HepG2 (cell line): ENCODE measurements around the gene COL5A2. TPM values are rescaled to one million over a fixed set of nuclear protein-coding genes. Genes with fewer than 3 reads are reported as not detected.

Experiments
- ATAC-seq: fragments of 200-7000 bp; cut with Tn5 transposase; 3 replicates; pipeline ENCODE4 v1.9.1; 2020; ENCODE audit warnings: mild to moderate bottlenecking, moderate library complexity
- BruUV-seq: library from RNA; stranded (reverse); fragments of 400-500 nt; replicated peaks from 2 replicates; lab custom pipeline; 2021; lab: Mats Ljungman, UMichigan
- CTCF ChIA-PET: fragments of 300-600 bp; formaldehyde crosslinking; extraction: SDS; loops from one replicate; lab custom pipeline; 2021; ENCODE audit warnings: low total read pairs, inconsistent platforms, low intra/inter-chr PET ratio; lab: Yijun Ruan, JAX
- POLR2A ChIA-PET: fragments of 350-600 bp; sonication (Branson Sonifier 250); formaldehyde crosslinking; loops from one replicate; lab custom pipeline; 2020; ENCODE audit warnings: antibody characterized with exemption, inconsistent platforms; lab: Yijun Ruan, JAX
- DNase-seq: peaks from one replicate; pipeline ENCODE4 v3.0.0-alpha.2; 2015; ENCODE audit warnings: low spot score
- FAIRE-seq: peaks from 3 replicates; lab custom pipeline; 2011; peaks lifted over from hg19 to GRCh38; lab: Jason Lieb, UNC
- H2AFZ ChIP-seq: one replicate; pipeline ENCODE4 v1.6.1; 2011; ENCODE audit warnings: low read length, inconsistent platforms
- H3K27ac ChIP-seq: fragments of 300-600 bp; 3 replicates; pipeline ENCODE4 v1.8.0; 2011; ENCODE audit warnings: mixed run types, mild to moderate bottlenecking, mixed read lengths, low read length, inconsistent platforms; ENCODE audit not compliant: insufficient read depth; ENCODE audit errors: extremely low read length
- H3K27me3 ChIP-seq, 2 experiments: fragments of 200-600 bp in 1 of 2; 2 replicates in 1 of 2; 3 replicates in 1 of 2; pipeline versions ENCODE4 v1.6.0 to v1.8.0; 2011; ENCODE audit warnings: low read length in 2 of 2, mild to moderate bottlenecking in 2 of 2, moderate library complexity in 2 of 2, inconsistent platforms in 1 of 2; ENCODE audit not compliant: insufficient read depth in 2 of 2, control insufficient read depth in 1 of 2
- H3K36me3 ChIP-seq, 2 experiments: fragments of 200-600 bp in 1 of 2; replicated peaks in 1 of 2; 2 replicates in 1 of 2; 3 replicates in 1 of 2; pipeline versions ENCODE4 v1.5.1 to v1.8.0; 2011; ENCODE audit warnings: low read length in 2 of 2, inconsistent platforms in 1 of 2; ENCODE audit not compliant: insufficient read depth in 2 of 2, control insufficient read depth in 1 of 2
- H3K4me1 ChIP-seq: 2 replicates; pipeline ENCODE4 v1.5.1; 2012; ENCODE audit warnings: low read length, inconsistent platforms; ENCODE audit not compliant: insufficient read depth
- H3K4me2 ChIP-seq: 2 replicates; pipeline ENCODE4 v1.6.0; 2011; ENCODE audit warnings: low read depth, low read length, inconsistent platforms
- H3K4me3 ChIP-seq, 3 experiments: fragments of 200-600 bp in 1 of 3; sonication (generic), shearing (Covaris generic) in 1 of 3; replicated peaks in 1 of 3; 2 replicates each; pipeline ENCODE4 v1.5.1; 2011 to 2016; ENCODE audit warnings: low read length in 3 of 3, inconsistent platforms in 2 of 3, low read depth in 2 of 3, mild to moderate bottlenecking in 2 of 3, control low read depth in 1 of 3, mixed read lengths in 1 of 3; ENCODE audit not compliant: insufficient read depth in 1 of 3
- H3K79me2 ChIP-seq: one replicate; pipeline ENCODE4 v1.6.1; 2011; ENCODE audit warnings: low read length, inconsistent platforms; ENCODE audit not compliant: insufficient read depth
- H3K9ac ChIP-seq: 2 replicates; pipeline ENCODE4 v1.6.0; 2011; ENCODE audit warnings: mild to moderate bottlenecking, low read depth, low read length, inconsistent platforms; ENCODE audit not compliant: insufficient read depth
- H3K9me3 ChIP-seq: 2 replicates; pipeline ENCODE4 v1.5.1; 2012; ENCODE audit warnings: mild to moderate bottlenecking, low read length
- H4K20me1 ChIP-seq: 2 replicates; pipeline ENCODE4 v1.6.0; 2011; ENCODE audit warnings: inconsistent platforms, mild to moderate bottlenecking, low read length, moderate library complexity; ENCODE audit not compliant: insufficient read depth
- EED ChIP-seq: sonication (generic); formaldehyde crosslinking; IDR thresholded peaks from 2 replicates; pipeline ENCODE4 v1.5.0; 2020; ENCODE audit warnings: mild to moderate bottlenecking, missing genetic modification reagents
- FOXO1 ChIP-seq: sonication (generic); formaldehyde crosslinking; IDR thresholded peaks from 2 replicates; pipeline ENCODE4 v1.4.0; 2020; ENCODE audit warnings: missing genetic modification reagents
- PBX3 ChIP-seq: sonication (generic); formaldehyde crosslinking; IDR thresholded peaks from 2 replicates; pipeline ENCODE4 v1.8.1; 2023; ENCODE audit warnings: missing genetic modification reagents, inconsistent platforms, borderline replicate concordance
- SALL1 ChIP-seq: sonication (generic); formaldehyde crosslinking; IDR thresholded peaks from 2 replicates; pipeline ENCODE4 v1.8.0; 2022; ENCODE audit warnings: mild to moderate bottlenecking, missing genetic modification reagents
- ZNF83 ChIP-seq: sonication (generic); formaldehyde crosslinking; IDR thresholded peaks from 2 replicates; pipeline ENCODE4 v1.4.0; 2020; ENCODE audit warnings: missing genetic modification reagents, mild to moderate bottlenecking, borderline replicate concordance
- ZSCAN21 ChIP-seq: sonication (generic); formaldehyde crosslinking; IDR thresholded peaks from 2 replicates; pipeline ENCODE4 v1.8.0; 2022; ENCODE audit warnings: mild to moderate bottlenecking, missing genetic modification reagents, moderate library complexity, borderline replicate concordance
- in situ Hi-C: cut with HindIII; loops from 2 replicates; pipeline ENCODE4 v1.10.0; 2017; ENCODE audit warnings: low pct_unique_long_range_greater_than_20kb; ENCODE audit not compliant: extremely low pct_ligation_motif_present
- intact Hi-C: fragments of 100-400 bp; cut with micrococcal nuclease; formaldehyde crosslinking; loops from one replicate; pipeline ENCODE4 v1.10.0; 2022; ENCODE audit not compliant: unreplicated experiment
- polyA plus RNA-seq, 8 experiments: library from polyadenylated mRNA; depleted of rRNA in 3 of 8; stranded (reverse) in 7 of 8; unstranded in 1 of 8; fragments of >200 nt; fragmentation: Illumina TruSeq in 4 of 8; extraction: Trizol in 4 of 8; gene quantifications; 2 replicates each; pipeline versions ENCODE4 v1.2.1 to v1.2.3, GENCODE V29; 2011 to 2016; ENCODE audit warnings: low read depth in 4 of 8, missing spikeins in 1 of 8, mixed read lengths in 1 of 8; ENCODE audit not compliant: insufficient read depth in 1 of 8
- total RNA-seq, 5 experiments: library from RNA; depleted of rRNA; stranded (reverse); fragments of >200 nt; fragmentation: Illumina TruSeq; extraction: Trizol; gene quantifications; 2 replicates each; pipeline ENCODE4 v1.2.3, GENCODE V29; 2016; ENCODE audit warnings: low read depth in 1 of 5
- TF ChIP-seq, protein P1 (sequence below): sonication (generic); formaldehyde crosslinking; IDR thresholded peaks from 2 replicates; pipeline ENCODE4 v1.9.0; 2021; ENCODE audit warnings: missing genetic modification reagents, borderline replicate concordance

COL5A2 gene
- total and polyA plus RNA-seq, 2 of the 13 experiments (the other 11 are each of a cell fraction or from before 2014, with no cell fraction given), result 0.83 to 1.5 TPM

- no peaks in the 10 kb centered on the region for H3K79me2 ChIP-seq
- no peaks in the 10 kb centered on the region for H3K27me3 ChIP-seq
- no peak for TF ChIP-seq EED (CRISPR knock-in tag)
- no peak for TF ChIP-seq FOXO1
- TF ChIP-seq SALL1, result no peak
- TF ChIP-seq, protein P1, sequence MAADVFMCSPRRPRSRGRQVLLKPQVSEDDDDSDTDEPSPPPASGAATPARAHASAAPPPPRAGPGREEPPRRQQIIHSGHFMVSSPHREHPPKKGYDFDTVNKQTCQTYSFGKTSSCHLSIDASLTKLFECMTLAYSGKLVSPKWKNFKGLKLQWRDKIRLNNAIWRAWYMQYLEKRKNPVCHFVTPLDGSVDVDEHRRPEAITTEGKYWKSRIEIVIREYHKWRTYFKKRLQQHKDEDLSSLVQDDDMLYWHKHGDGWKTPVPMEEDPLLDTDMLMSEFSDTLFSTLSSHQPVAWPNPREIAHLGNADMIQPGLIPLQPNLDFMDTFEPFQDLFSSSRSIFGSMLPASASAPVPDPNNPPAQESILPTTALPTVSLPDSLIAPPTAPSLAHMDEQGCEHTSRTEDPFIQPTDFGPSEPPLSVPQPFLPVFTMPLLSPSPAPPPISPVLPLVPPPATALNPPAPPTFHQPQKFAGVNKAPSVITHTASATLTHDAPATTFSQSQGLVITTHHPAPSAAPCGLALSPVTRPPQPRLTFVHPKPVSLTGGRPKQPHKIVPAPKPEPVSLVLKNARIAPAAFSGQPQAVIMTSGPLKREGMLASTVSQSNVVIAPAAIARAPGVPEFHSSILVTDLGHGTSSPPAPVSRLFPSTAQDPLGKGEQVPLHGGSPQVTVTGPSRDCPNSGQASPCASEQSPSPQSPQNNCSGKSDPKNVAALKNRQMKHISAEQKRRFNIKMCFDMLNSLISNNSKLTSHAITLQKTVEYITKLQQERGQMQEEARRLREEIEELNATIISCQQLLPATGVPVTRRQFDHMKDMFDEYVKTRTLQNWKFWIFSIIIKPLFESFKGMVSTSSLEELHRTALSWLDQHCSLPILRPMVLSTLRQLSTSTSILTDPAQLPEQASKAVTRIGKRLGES (CRISPR knock-in tag), result no peak
- no peak for TF ChIP-seq ZSCAN21
- no peak for TF ChIP-seq ZNF83 (CRISPR knock-in tag)
- no peak overlapping the region for H3K27ac ChIP-seq
- ATAC-seq, result no peak
- no peak overlapping the region for H3K9ac ChIP-seq
- BruUV-seq, result no TSS peak
- CTCF ChIA-PET, result no interaction called here
- no peak overlapping the region for H3K4me3 ChIP-seq
- H3K4me1 ChIP-seq, result no peaks in the 10 kb centered on the region
- no peak overlapping the region for H2AFZ ChIP-seq
- in situ Hi-C loops (no loop called here), intact Hi-C loops (no loop called here)
- POLR2A ChIA-PET, result no interaction called here
- H3K36me3 ChIP-seq, result no peaks in the 10 kb centered on the region
- no peak for DNase-seq
- no peak for FAIRE-seq
- H4K20me1 ChIP-seq, result no peaks in the 10 kb centered on the region
- H3K9me3 ChIP-seq, result no peaks in the 10 kb centered on the region
- no peak overlapping the region for H3K4me2 ChIP-seq
These were observed 160.9 kb downstream of the COL5A2 start for GRCh38 chr2:189018631-189019030.

- H3K4me2 ChIP-seq, result no peak overlapping the region
- no peaks in the 10 kb centered on the region for H3K79me2 ChIP-seq
- no peak overlapping the region for H3K9ac ChIP-seq
- intact Hi-C loops, result no loop called here
- no peak for DNase-seq
- H3K4me1 ChIP-seq, result no peaks in the 10 kb centered on the region
- no peak overlapping the region for H3K27ac ChIP-seq
- no peaks in the 10 kb centered on the region for H3K27me3 ChIP-seq
- no peak for TF ChIP-seq PBX3 (CRISPR knock-in tag)
- TF ChIP-seq, all 625 proteins: peak for 0
- ChIA-PET POLR2A (no interaction called here), CTCF (no interaction called here)
- BruUV-seq, result no TSS peak
- no peak for ATAC-seq
- no peak for FAIRE-seq
- Histone ChIP-seq H2AFZ (no peak overlapping the region), H4K20me1 (no peaks in the 10 kb centered on the region), H3K36me3 (no peaks in the 10 kb centered on the region), H3K4me3 (no peak overlapping the region), H3K9me3 (no peaks in the 10 kb centered on the region)
- in situ Hi-C loops, result no loop called here
These were observed 163.2 kb downstream of the COL5A2 start for GRCh38 chr2:189016311-189016861.
